HG03025 (cell line): ENCODE results near the gene BDH1.
"Not testable (repeated sequence)": the region's sequence is repeated elsewhere in the genome, so short reads cannot be mapped to it uniquely, and the experiment has no call there.

ENCODE experiments used
- ATAC-seq: cut with Tn5 transposase; IDR thresholded peaks from one replicate; pipeline ENCODE4 v1.9.1; 2021; ENCODE audit warnings: mild to moderate bottlenecking, moderate library complexity; ENCODE audit not compliant: unreplicated experiment, low FRiP score

The BDH1 gene

GRCh38 chr3:197522183-197522715, 33.5 kb downstream of the BDH1 start:
- ATAC-seq = no peak

- ATAC-seq = no peak
These were observed 34.2 kb downstream of the BDH1 start for GRCh38 chr3:197521277-197522182.

DNA sequence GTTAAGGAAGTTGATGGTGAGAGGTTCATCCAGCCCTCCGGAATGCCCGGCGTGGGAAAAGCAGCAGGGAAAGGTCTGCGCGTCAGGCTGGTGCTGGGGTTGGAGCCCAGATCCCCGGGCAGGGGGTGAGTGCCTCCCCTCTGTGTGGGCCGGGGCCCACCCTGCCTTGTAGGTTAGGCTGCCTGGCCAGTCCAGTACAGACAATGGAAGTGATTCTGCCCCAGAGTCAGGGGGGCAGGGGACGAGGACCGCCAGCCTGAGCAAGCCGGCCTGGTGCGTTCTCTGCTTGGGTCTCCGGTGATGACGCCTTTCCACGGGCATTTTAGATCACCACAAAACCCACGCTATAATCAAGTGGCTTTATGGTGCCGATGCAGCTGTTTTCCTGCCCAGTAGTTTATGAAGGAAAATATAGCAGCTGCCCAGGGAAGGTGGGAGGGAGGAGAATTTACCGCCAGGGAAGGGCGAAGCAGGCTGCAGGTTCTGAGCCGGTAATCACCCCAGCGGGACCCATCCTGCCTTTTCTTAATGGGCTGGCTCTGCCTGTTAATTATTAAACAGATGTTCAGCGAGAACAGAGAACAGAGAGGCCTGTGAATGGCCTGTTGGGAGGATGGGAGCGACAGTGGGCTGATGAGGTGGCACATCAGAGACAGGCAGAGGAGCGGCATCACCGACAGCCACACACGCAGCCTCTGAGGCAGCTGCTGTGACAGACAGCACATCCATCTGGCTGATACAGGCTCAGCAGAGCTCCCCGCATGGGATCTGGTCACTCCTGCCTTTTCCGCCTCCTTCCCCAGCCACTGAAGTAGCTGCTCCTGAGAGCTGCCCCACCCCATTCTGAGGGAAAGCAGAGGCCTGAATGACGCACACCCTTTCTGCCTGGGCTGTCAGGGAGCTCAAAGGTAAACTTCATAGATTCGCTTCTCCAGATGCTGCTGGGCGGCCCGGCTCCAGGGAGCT, 35.2 kb downstream of the BDH1 start:
- ATAC-seq = no peak

GRCh38 chr3:197519801-197520211, 36.0 kb downstream of the BDH1 start:
- ATAC-seq = no peak

GRCh38 chr3:197518881-197519421, 36.8 kb downstream of the BDH1 start:
- no peak for ATAC-seq

DNA sequence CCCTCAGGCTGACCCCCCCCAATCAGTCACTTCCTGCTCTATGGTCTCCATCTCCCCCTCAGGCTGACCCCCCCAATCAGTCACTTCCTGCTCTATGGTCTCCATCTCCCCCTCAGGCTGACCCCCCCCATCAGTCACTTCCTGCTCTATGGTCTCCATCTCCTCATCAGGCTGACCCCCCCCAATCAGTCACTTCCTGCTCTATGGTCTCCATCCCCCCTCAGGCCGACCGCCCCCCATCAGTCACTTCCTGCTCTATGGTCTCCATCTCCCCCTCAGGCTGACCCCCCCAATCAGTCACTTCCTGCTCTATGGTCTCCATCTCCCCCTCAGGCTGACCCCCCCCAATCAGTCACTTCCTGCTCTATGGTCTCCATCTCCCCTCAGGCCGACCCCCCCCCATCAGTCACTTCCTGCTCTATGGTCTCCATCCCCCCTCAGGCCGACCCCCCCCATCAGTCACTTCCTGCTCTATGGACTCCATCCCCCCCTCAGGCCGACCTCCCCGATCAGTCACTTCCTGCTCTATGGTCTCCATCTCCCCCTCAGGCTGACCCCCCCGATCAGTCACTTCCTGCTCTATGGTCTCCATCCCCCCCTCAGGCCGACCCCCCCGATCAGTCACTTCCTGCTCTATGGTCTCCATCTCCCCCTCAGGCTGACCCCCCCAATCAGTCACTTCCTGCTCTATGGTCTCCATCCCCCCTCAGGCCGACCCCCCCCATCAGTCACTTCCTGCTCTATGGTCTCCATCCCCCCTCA, 37.7 kb downstream of the BDH1 start:
- not testable (repeated sequence) for ATAC-seq

DNA sequence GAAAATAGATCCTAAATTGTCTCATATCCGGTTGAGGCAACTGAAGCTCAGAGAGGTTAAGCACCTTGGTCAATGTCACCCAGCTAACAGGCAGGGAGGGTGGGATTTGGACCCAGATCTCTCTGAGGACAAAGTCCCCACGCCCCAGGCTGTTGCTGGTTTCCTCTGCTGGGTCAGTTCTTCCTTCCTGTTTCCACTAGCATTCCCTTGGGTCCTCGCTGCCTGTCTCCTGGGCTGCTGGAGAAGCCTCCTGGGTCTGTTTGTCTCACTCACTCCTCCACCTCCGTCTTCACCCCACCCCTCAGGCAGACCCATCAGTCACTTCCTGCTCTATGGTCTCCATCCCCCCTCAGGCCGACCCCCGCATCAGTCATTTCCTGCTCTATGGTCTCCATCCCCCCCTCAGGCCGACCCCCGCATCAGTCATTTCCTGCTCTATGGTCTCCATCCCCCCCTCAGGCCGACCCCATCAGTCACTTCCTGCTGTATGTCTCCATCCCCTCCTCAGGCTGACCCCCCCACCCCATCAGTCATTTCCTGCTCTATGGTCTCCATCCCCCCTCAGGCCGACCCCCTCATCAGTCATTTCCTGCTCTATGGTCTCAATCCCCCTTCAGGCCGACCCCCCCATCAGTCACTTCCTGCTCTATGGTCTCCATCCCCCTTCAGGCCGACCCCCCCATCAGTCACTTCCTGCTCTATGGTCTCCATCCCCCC, 38.7 kb downstream of the BDH1 start:
- ATAC-seq = not testable (repeated sequence)

- no peak for ATAC-seq
These were observed 39.3 kb downstream of the BDH1 start for GRCh38 chr3:197516517-197516889.

- no peak for ATAC-seq
These were observed 40.9 kb downstream of the BDH1 start for GRCh38 chr3:197514786-197515355.

DNA sequence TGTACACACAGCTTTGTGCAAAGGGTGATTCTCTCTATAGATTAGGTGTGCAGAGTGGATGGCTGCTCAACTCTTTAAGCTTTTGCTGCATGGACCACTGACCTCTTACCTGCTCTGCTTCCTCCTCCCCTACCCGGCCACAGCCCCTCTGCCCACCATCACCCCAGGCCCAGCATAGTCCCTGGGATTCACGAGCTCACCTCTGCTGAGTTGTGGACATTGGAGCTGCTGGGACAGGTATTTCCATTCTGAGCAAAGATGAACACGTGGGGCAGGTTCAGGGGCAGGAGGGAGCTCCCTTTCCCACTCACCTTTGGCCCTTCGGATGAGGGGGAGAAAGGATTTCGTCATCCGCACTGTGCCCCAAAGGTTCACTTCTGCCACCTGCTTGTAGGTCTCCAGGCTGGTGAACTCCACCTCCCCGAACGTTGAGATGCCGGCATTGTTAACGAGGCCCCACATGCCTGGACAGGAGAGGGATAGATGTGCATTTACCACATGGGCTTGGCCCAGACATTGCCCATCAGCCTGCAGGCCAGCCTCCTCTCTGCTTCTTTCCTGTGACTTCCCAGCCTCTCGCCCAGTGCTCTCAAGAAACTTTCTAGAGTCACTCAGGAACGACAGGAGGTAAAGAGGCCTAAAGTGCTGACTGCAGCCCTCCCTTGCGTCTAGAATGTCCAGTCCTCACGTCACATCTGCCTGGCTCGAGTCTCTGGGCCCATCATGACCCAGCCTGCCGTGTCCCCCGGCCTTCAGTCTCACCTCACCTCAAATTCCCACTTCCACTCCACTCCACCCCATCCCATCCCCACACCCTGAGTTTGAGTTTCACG, 41.6 kb downstream of the BDH1 start:
- ATAC-seq = no peak

- no peak for ATAC-seq
These were observed 42.8 kb downstream of the BDH1 start for GRCh38 chr3:197512691-197513571.

DNA sequence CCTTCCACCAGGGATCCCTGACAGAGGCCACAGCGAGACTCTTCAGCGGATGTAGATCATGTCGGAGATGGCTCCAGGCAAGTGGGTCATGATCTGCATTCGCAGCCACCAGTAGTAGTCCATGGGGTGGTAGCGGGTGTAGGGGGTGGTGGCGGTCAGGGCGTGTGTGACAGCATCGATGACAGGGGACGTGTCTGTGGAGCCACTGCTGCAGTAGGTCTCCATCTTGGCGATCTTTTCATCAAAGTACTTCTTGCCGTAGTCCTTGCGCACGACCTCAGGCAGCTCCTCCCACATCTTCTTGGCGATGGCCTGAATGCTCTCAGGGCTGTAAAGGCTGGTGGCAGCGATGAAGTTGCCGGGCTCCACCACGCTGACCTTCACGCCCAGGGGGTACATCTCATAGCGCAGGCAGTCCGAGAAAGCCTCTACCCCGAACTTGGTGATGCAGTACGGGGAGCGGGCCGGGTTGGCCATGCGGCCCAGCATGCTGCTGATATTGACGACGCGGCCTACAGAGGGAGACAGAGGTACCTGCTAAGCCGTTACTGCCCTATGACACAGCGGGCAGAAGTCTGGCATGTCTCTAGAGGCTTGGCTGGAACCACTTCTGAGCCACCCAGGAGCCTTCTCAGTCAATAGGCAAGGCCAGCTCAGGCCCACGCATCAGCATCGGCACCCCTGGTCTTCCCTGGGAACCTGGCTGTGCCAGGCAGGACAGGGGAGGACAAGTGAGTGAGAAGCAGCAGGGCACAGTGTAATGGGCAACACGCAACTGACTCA, 43.7 kb downstream of the BDH1 start:
- no peak for ATAC-seq

DNA sequence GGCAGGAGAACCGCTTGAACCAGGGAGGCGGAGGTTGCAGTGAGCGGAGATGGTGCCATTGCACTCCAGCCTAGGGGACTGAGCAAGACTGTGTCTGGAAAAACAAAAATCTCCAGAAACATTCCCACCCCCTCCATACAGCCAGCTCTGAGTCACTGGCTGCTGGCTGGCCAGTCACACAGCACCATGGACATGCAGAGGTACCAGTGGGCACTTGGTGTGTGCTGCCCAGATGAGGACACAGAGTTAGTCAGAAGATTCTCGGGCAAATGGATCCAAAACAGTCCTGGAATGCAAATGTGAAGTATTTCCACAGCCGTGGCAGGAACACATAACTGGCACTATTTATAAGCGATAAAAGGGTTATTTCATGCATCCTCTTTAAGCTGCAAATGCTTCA, 44.6 kb downstream of the BDH1 start:
- no peak for ATAC-seq

GRCh38 chr3:197510642-197511018, 45.1 kb downstream of the BDH1 start:
- no peak for ATAC-seq

- no peak for ATAC-seq
These were observed 46.6 kb downstream of the BDH1 start for GRCh38 chr3:197508924-197509775.

DNA sequence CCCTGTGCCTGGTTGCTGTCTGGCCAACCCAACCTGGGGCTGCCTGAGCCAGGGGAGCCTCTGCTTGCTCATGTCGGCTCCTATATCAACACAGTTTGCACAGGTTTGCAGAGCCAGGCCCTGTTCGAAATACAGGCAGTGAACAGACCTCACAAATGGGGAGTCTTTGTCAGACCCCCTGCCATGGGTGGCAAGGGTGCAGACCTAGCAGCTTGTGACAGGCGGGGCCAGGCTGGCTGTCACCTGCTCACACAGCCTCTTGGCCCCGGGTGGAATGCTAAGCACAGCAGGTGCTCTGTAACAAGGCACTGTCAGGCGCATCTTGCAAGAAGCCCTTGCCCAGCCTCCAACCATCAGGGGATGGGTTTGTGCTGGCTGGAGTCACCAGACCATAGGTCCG, 47.3 kb downstream of the BDH1 start:
- no peak for ATAC-seq
